H1 (cell line): ENCODE measurements around the gene CNDP2. TPM values are rescaled to one million over a fixed set of nuclear protein-coding genes. Genes with fewer than 3 reads are reported as not detected.

Experiments used
- NANOG ChIP-seq: IDR thresholded peaks from 2 replicates; pipeline ENCODE4 v1.6.1; 2011; ENCODE audit warnings: low read length, low read depth, mild to moderate bottlenecking, inconsistent platforms; ENCODE audit not compliant: insufficient read depth, poor library complexity, severe bottlenecking
- SUZ12 ChIP-seq: fragments of 200-600 bp; sonication (generic); IDR thresholded peaks from 2 replicates; pipeline ENCODE4 v1.6.1; 2012; ENCODE audit warnings: mild to moderate bottlenecking, inconsistent platforms, low read length, moderate library complexity, mixed read lengths
- polyA plus RNA-seq, 7 experiments: library from polyadenylated mRNA; depleted of rRNA in 3 of 7; stranded (reverse) in 5 of 7; unstranded in 2 of 7; fragments of >200 nt in 5 of 7; fragments of 200-250 nt in 2 of 7; gene quantifications; 1 replicate in 5 of 7; 2 replicates in 1 of 7; 4 replicates in 1 of 7; pipeline versions ENCODE4 v1.2.1 to v1.2.3, GENCODE V29; 2011 to 2013; ENCODE audit warnings: missing spikeins in 2 of 7, mixed read lengths in 2 of 7
- total RNA-seq: library from RNA; stranded (reverse); fragmentation: NEBNext Ultra II Directional; extraction: Animal tissue kit (Norgen Biotek cat#: 25700); gene quantifications from 2 replicates; pipeline ENCODE4 v1.2.1, GENCODE V29; 2021
- TF ChIP-seq, protein P1 (sequence below): fragments of 300-600 bp; sonication (generic); IDR thresholded peaks from 2 replicates; pipeline ENCODE4 v1.7.1; 2012; ENCODE audit warnings: low read length, moderate library complexity, mild to moderate bottlenecking, inconsistent platforms; ENCODE audit not compliant: insufficient replicate concordance

The CNDP2 gene
- total and polyA plus RNA-seq, 2 of the 8 experiments (the other 6 are each of a cell fraction or from before 2014, with no cell fraction given), result 71.8 to 243 TPM

DNA sequence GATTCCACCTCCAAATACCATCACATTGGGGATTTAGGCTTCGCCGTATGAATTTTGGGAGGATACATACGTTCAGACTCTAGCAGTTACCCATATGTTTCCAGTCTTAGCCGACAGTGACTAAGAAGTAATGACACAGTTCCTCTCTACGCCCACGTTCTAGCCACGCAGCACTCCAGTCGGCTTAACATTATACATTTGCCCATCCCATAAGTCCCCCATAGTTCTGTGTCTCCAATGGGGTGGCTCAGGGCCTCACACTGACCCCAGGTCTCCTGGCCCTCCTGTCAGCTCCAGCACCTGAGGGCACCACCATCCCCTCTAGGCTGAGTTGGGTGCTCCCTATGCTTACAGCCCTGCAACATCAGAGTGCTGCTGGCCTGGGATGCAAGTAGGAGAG is 18.4 kb upstream of the CNDP2 start (continued):
- TF ChIP-seq, protein P1, sequence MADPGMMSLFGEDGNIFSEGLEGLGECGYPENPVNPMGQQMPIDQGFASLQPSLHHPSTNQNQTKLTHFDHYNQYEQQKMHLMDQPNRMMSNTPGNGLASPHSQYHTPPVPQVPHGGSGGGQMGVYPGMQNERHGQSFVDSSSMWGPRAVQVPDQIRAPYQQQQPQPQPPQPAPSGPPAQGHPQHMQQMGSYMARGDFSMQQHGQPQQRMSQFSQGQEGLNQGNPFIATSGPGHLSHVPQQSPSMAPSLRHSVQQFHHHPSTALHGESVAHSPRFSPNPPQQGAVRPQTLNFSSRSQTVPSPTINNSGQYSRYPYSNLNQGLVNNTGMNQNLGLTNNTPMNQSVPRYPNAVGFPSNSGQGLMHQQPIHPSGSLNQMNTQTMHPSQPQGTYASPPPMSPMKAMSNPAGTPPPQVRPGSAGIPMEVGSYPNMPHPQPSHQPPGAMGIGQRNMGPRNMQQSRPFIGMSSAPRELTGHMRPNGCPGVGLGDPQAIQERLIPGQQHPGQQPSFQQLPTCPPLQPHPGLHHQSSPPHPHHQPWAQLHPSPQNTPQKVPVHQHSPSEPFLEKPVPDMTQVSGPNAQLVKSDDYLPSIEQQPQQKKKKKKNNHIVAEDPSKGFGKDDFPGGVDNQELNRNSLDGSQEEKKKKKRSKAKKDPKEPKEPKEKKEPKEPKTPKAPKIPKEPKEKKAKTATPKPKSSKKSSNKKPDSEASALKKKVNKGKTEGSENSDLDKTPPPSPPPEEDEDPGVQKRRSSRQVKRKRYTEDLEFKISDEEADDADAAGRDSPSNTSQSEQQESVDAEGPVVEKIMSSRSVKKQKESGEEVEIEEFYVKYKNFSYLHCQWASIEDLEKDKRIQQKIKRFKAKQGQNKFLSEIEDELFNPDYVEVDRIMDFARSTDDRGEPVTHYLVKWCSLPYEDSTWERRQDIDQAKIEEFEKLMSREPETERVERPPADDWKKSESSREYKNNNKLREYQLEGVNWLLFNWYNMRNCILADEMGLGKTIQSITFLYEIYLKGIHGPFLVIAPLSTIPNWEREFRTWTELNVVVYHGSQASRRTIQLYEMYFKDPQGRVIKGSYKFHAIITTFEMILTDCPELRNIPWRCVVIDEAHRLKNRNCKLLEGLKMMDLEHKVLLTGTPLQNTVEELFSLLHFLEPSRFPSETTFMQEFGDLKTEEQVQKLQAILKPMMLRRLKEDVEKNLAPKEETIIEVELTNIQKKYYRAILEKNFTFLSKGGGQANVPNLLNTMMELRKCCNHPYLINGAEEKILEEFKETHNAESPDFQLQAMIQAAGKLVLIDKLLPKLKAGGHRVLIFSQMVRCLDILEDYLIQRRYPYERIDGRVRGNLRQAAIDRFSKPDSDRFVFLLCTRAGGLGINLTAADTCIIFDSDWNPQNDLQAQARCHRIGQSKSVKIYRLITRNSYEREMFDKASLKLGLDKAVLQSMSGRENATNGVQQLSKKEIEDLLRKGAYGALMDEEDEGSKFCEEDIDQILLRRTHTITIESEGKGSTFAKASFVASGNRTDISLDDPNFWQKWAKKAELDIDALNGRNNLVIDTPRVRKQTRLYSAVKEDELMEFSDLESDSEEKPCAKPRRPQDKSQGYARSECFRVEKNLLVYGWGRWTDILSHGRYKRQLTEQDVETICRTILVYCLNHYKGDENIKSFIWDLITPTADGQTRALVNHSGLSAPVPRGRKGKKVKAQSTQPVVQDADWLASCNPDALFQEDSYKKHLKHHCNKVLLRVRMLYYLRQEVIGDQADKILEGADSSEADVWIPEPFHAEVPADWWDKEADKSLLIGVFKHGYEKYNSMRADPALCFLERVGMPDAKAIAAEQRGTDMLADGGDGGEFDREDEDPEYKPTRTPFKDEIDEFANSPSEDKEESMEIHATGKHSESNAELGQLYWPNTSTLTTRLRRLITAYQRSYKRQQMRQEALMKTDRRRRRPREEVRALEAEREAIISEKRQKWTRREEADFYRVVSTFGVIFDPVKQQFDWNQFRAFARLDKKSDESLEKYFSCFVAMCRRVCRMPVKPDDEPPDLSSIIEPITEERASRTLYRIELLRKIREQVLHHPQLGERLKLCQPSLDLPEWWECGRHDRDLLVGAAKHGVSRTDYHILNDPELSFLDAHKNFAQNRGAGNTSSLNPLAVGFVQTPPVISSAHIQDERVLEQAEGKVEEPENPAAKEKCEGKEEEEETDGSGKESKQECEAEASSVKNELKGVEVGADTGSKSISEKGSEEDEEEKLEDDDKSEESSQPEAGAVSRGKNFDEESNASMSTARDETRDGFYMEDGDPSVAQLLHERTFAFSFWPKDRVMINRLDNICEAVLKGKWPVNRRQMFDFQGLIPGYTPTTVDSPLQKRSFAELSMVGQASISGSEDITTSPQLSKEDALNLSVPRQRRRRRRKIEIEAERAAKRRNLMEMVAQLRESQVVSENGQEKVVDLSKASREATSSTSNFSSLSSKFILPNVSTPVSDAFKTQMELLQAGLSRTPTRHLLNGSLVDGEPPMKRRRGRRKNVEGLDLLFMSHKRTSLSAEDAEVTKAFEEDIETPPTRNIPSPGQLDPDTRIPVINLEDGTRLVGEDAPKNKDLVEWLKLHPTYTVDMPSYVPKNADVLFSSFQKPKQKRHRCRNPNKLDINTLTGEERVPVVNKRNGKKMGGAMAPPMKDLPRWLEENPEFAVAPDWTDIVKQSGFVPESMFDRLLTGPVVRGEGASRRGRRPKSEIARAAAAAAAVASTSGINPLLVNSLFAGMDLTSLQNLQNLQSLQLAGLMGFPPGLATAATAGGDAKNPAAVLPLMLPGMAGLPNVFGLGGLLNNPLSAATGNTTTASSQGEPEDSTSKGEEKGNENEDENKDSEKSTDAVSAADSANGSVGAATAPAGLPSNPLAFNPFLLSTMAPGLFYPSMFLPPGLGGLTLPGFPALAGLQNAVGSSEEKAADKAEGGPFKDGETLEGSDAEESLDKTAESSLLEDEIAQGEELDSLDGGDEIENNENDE, result no peak
- no peak for TF ChIP-seq NANOG
- TF ChIP-seq SUZ12, result no peak
